Astrocyte of the hippocampus (primary cell): ENCODE results near the gene COL23A1.
"Not testable (repeated sequence)": the region's sequence is repeated elsewhere in the genome, so short reads cannot be mapped to it uniquely, and the experiment has no call there.

Experiments
- DNase-seq: peaks from one replicate; pipeline ENCODE4 v3.0.0; 2011; ENCODE audit warnings: low read depth, low spot score

The COL23A1 gene

GRCh38 chr5:178381206-178381605 is 209.0 kb downstream of the COL23A1 start:
- no peak for DNase-seq

- DNase-seq = no peak
These were observed 209.6 kb downstream of the COL23A1 start for GRCh38 chr5:178380541-178381074.

- DNase-seq = no peak
These were observed 210.1 kb downstream of the COL23A1 start for GRCh38 chr5:178380086-178380485.

- DNase-seq = no peak
These were observed 211.4 kb downstream of the COL23A1 start for GRCh38 chr5:178378527-178379484.

- DNase-seq = no peak
These were observed 212.5 kb downstream of the COL23A1 start for GRCh38 chr5:178377583-178378270.

- DNase-seq = no peak
These were observed 213.1 kb downstream of the COL23A1 start for GRCh38 chr5:178376921-178377582.

GRCh38 chr5:178375348-178375747 is 214.8 kb downstream of the COL23A1 start:
- DNase-seq = no peak

- no peak for DNase-seq
These were observed 216.5 kb downstream of the COL23A1 start for GRCh38 chr5:178373711-178374110.

GRCh38 chr5:178372142-178372571 is 218.0 kb downstream of the COL23A1 start:
- no peak for DNase-seq

- no peak for DNase-seq
These were observed 218.7 kb downstream of the COL23A1 start for GRCh38 chr5:178371362-178372111.

GRCh38 chr5:178370102-178370501 is 220.1 kb downstream of the COL23A1 start:
- no peak for DNase-seq

GRCh38 chr5:178369469-178369868 is 220.7 kb downstream of the COL23A1 start:
- DNase-seq = not testable (repeated sequence)

GRCh38 chr5:178368716-178369300 is 221.4 kb downstream of the COL23A1 start:
- DNase-seq = no peak

- no peak for DNase-seq
These were observed 221.9 kb downstream of the COL23A1 start for GRCh38 chr5:178368274-178368673.

GRCh38 chr5:178367736-178368120 is 222.5 kb downstream of the COL23A1 start:
- no peak for DNase-seq

- no peak for DNase-seq
These were observed 223.0 kb downstream of the COL23A1 start for GRCh38 chr5:178366998-178367735.

- DNase-seq = no peak
These were observed 224.4 kb downstream of the COL23A1 start for GRCh38 chr5:178365501-178366440.

- DNase-seq = no peak
These were observed 225.9 kb downstream of the COL23A1 start for GRCh38 chr5:178364326-178364675.
